ENCODE measurements around the gene FBXO2. TPM values are rescaled to one million over a fixed set of nuclear protein-coding genes. Genes with fewer than 3 reads are reported as not detected.
A peak's percentile ranks its signal among the peaks of the same experiment; 100 is the strongest.

FBXO2 gene
- total RNA-seq, 1 donor from 2014 or later = 1.4 TPM

DNA sequence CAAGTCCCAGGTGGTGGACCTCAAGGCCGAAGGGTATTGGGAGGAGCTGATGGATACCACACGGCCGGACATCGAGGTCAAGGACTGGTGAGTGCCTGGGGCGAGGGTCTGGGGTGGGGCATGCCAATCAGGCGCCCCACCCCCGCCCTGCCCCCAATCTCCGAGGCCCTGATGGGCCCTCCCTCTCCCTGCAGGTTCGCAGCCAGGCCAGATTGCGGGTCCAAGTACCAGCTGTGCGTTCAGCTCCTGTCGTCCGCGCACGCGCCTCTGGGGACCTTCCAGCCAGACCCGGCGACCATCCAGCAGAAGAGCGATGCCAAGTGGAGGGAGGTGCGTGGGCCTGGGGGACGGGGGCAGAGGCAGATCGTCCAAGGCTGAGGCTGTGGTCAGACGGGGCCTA, 4.3 kb upstream of the FBXO2 start:
- H3K9me3 Mint-ChIP-seq (ENCODE audit: unreplicated experiment) = no peaks in the 10 kb centered on the region
- DNase-seq (ENCODE audit: extremely low spot score, unreplicated experiment) = no peak
- TF ChIP-seq, protein P1, sequence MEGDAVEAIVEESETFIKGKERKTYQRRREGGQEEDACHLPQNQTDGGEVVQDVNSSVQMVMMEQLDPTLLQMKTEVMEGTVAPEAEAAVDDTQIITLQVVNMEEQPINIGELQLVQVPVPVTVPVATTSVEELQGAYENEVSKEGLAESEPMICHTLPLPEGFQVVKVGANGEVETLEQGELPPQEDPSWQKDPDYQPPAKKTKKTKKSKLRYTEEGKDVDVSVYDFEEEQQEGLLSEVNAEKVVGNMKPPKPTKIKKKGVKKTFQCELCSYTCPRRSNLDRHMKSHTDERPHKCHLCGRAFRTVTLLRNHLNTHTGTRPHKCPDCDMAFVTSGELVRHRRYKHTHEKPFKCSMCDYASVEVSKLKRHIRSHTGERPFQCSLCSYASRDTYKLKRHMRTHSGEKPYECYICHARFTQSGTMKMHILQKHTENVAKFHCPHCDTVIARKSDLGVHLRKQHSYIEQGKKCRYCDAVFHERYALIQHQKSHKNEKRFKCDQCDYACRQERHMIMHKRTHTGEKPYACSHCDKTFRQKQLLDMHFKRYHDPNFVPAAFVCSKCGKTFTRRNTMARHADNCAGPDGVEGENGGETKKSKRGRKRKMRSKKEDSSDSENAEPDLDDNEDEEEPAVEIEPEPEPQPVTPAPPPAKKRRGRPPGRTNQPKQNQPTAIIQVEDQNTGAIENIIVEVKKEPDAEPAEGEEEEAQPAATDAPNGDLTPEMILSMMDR (IDR thresholded peaks at IDR 0.05) = no peak
- peaks cover 6% of the 10 kb centered on the region for H3K36me3 Mint-ChIP-seq (ENCODE audit: unreplicated experiment)
- no peaks in the 10 kb centered on the region for H3K27me3 Mint-ChIP-seq (ENCODE audit: unreplicated experiment)
- H3K27ac Mint-ChIP-seq (ENCODE audit: unreplicated experiment) = no peak overlapping the region
- peaks cover 7% of the 10 kb centered on the region for H3K4me1 Mint-ChIP-seq (ENCODE audit: unreplicated experiment)
- no peak overlapping the region for H3K4me3 Mint-ChIP-seq (ENCODE audit: unreplicated experiment)

DNA sequence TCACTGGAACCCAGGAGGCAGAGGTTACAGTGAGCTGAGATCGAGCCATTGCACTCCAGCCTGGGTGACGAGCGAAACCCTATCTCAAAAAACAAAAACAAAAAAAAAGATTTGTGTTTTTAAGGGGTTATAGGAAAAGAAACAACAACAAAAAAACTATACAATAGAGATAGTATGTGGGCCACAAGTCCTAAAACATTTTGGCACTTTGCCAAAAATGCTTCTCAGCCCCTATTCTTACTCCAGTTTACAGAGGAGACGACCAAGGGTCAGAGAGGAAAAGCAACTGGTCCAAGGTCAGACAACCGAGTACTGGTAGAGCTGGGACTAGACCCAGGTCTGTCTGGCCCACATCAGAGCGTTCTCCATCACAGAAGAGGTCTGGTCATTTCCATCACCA, 3.4 kb upstream of the FBXO2 start:
- DNase-seq (ENCODE audit: extremely low spot score, unreplicated experiment) = no peak
- Mint-ChIP-seq H3K4me1 (ENCODE audit: unreplicated experiment) (peaks cover 7% of the 10 kb centered on the region), H3K27me3 (ENCODE audit: unreplicated experiment) (no peaks in the 10 kb centered on the region), H3K36me3 (ENCODE audit: unreplicated experiment) (peaks cover 6% of the 10 kb centered on the region), H3K9me3 (ENCODE audit: unreplicated experiment) (no peaks in the 10 kb centered on the region), H3K4me3 (ENCODE audit: unreplicated experiment) (no peak overlapping the region), H3K27ac (ENCODE audit: unreplicated experiment) (no peak overlapping the region)
- TF ChIP-seq, protein P1 (IDR thresholded peaks at IDR 0.05) = no peak

DNA sequence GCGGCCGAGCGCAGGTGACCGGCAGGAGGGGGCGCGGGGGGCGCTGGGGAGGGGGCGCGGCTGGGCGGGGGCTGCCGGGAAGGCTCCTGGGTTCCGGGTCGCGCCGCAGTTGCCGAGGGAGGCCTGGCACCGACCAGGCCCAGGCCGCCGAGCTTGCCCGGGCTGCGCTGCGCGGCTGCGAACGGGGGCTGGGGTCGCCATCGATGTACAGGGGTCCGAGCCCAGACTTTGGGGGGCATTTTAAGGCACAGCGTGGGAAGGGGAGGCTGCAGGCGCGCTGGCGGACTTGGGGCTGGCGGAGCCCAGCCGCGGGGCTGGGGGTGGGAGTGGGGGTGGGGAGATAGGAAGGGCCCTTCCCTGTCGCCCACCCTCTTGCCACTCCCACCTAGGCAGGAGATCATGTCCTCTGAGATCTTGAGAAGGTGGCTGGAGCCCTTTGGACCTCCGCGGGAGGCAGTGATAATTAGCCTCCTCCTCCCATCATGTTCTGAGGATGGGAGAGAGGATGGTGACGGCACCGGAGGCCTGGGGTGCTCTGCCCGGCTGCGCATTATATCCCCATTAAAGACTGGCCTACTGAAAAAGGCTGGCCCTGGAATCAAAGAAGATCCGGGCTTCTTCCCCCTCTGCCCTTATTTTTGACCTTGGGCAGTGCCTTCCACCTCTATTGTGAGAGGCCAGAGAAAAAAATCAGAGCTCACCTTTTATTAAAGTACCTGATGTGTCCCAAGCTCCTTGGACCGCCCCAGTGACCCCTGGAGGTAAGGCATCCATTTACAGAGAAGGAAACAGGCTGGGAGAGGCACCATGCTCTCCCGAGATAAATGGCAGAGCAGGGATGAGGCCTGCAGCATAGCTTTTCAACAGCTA, 945 bp upstream of the FBXO2 start:
- peaks cover 16% of the 10 kb centered on the region for H3K4me1 Mint-ChIP-seq (ENCODE audit: unreplicated experiment)
- DNase-seq (ENCODE audit: extremely low spot score, unreplicated experiment) = no peak
- H3K36me3 Mint-ChIP-seq (ENCODE audit: unreplicated experiment) = peaks cover 2% of the 10 kb centered on the region
- H3K27me3 Mint-ChIP-seq (ENCODE audit: unreplicated experiment) = peaks cover 3% of the 10 kb centered on the region
- H3K27ac Mint-ChIP-seq (ENCODE audit: unreplicated experiment) = no peak overlapping the region
- no peaks in the 10 kb centered on the region for H3K9me3 Mint-ChIP-seq (ENCODE audit: unreplicated experiment)
- TF ChIP-seq, protein P1 (IDR thresholded peaks at IDR 0.05) = no peak
- peak overlapping the region; percentile 69 for H3K4me3 Mint-ChIP-seq (ENCODE audit: unreplicated experiment)

DNA sequence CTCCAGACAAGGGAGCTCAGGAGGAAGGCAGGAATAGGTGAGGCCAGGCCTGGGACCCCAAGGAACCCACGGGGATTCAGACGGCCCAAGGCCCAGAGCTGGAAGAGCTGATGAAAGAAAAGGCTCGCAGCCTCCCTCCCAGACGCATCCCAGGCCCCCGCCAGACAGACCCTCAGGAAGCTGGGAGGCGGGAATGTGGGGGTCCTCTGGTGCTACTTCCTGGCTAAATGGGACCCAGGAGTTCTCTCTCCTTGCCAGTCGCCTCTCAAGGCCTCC, 430 bp downstream of the FBXO2 start:
- Mint-ChIP-seq H3K9me3 (ENCODE audit: unreplicated experiment) (no peaks in the 10 kb centered on the region), H3K27me3 (ENCODE audit: unreplicated experiment) (peaks cover 6% of the 10 kb centered on the region), H3K4me3 (ENCODE audit: unreplicated experiment) (peak overlapping the region; percentile 61), H3K4me1 (ENCODE audit: unreplicated experiment) (peaks cover 16% of the 10 kb centered on the region), H3K27ac (ENCODE audit: unreplicated experiment) (no peak overlapping the region), H3K36me3 (ENCODE audit: unreplicated experiment) (no peaks in the 10 kb centered on the region)
- TF ChIP-seq, protein P1 (IDR thresholded peaks at IDR 0.05) = no peak
- DNase-seq (ENCODE audit: extremely low spot score, unreplicated experiment) = no peak

- Mint-ChIP-seq H3K9me3 (ENCODE audit: unreplicated experiment) (no peaks in the 10 kb centered on the region), H3K27me3 (ENCODE audit: unreplicated experiment) (peaks cover 6% of the 10 kb centered on the region), H3K27ac (ENCODE audit: unreplicated experiment) (no peak overlapping the region), H3K4me3 (ENCODE audit: unreplicated experiment) (peak overlapping the region; percentile 61), H3K4me1 (ENCODE audit: unreplicated experiment) (peaks cover 18% of the 10 kb centered on the region), H3K36me3 (ENCODE audit: unreplicated experiment) (no peaks in the 10 kb centered on the region)
- TF ChIP-seq, protein P1 (IDR thresholded peaks at IDR 0.05) = no peak
- no peak for DNase-seq (ENCODE audit: extremely low spot score, unreplicated experiment)
Measured at GRCh38 chr1:11653101-11653860, 948 bp downstream of the FBXO2 start.
